ENCODE data around the gene PRKCE.
A peak's percentile ranks its signal among the peaks of the same experiment; 100 is the strongest.

Gene PRKCE

GRCh38 chr2:46098621-46099062 is 447.2 kb downstream of the PRKCE start:
- no peak for DNase-seq

GRCh38 chr2:46101557-46102220 is 450.2 kb downstream of the PRKCE start:
- no peak for DNase-seq

GRCh38 chr2:46106690-46107089 is 455.2 kb downstream of the PRKCE start:
- no peak for DNase-seq

- DNase-seq, result no peak
Observed at GRCh38 chr2:46114996-46115395, 463.5 kb downstream of the PRKCE start.

DNA sequence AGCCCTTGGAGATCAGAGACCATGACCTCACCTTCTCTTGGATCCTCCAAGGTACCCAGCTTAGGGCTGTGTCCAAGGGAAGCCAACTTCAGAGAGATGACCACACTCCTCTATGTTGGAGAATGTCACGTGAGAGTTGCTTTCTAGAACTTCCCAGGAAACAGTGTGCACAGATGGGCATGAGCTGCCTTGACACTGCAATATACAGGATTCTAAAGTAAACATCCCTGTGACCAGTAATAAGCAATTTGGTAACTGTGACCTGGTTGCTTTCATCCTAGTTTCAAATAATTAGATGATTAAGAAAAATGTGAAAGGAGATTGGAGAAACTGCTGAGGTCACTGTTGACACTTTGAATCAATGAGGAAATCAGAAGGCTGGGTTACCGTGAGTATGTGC is 464.7 kb downstream of the PRKCE start:
- no peak for DNase-seq

GRCh38 chr2:46116553-46116991 is 465.1 kb downstream of the PRKCE start:
- no peak for DNase-seq

DNA sequence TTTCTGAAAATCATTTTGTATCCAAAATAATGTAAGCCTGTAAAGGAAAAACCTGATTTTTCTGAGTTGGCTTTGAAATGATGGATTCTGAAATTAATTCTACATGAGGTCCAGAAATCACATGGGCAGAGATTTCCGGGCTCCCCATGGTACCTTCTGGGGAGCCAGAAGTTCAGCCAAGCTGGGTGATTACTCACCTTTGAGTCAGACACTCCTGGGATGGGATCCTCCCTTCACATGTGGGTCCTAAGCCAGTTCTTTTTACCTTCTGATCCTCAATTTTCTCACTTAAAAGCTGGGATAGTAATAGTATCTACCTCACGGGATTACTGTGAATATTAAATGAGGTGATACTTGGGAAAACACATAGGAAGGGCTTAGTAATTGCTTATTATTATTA is 465.9 kb downstream of the PRKCE start:
- DNase-seq, result no peak

- DNase-seq, result no peak
Observed at GRCh38 chr2:46117994-46118393, 466.5 kb downstream of the PRKCE start.

DNA sequence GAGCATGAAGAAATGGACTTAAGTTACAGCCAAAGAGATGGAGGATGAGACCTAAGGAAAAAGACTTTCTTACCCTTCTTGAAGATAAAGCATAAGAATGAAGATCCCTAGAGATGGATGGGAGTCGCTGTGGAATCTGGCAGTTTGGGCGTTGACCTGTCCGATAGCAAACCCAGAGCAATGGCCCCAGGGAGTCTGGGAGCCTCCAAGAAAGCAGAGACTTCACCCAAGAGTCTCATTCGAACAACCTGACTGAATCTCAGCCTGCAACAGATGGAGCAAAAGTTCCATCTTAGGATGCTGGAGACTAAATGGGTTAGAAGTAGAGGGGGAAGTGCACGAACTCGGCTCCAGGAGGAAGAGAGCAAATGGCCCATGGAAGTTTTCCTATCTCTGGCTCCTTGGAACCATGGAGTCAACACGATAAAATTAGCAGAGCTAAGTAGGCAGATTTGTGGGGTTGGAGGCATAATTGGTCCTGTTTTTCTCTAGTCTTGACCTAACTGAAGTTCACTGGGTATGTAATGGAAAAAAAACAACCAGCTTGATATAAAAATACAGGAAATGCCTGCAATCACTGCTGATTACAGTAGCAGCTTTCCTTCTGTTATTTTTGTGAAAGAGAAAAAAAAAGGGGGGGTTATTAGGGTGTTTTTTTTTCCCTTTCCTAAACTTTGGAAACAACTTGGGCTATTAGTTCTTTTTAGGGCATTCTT is 467.3 kb downstream of the PRKCE start:
- no peak for DNase-seq

DNA sequence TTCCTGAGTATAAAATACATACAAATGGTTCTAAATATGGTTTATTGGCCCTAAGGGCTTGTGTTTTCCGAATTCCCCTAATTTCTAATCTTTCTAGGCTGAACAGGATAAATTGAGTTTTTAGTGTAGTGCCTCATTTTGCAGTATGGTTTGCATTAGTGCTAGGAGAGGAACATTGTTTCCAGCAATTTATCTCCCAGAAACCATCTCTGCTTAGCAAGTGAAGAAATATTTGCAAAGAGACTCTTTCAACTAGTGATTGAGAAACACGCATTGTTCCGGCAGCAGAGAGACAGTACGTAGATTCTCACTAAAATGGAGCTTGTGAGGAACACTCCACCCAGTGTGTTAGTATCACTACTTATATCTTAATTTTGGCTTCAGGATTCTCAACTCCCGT is 468.0 kb downstream of the PRKCE start:
- no peak for DNase-seq

DNA sequence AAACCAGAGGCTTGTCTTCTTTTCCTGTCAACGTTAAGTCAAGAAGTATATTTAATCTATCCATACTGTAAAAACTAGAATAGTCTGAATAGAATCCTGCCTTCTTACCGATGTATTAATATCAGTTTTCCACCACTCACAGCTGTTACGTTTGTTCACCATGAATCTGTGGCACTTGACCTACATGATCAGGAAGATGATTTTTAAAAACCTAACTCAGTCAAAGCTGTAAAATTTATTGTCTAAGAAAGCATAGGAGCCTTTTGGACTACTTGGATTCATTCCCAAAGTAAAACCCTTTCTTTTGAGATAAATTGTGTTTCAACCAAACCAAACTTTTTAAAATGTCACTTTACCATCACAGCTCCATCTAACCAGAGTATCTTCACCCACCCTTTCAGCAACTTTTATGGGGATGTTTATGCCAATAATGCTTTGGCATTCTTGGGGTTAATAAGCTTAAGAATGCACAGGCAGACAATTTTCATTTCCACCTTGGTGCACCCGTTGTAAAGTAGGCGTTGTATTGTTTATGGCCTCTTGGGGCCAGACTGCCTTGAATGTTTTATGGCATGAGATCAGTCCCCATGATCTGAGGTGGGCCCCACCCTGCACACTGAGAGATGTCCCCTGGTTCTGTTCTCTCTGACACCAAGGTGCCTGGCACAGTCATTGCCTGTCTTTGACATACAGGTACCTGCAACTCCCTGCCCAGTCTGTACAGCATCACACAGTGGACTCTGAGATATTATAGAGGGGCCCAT is 469.5 kb downstream of the PRKCE start:
- DNase-seq, result no peak

GRCh38 chr2:46122318-46122976 is 471.0 kb downstream of the PRKCE start:
- DNase-seq, result no peak

- DNase-seq, result no peak
Observed at GRCh38 chr2:46123013-46123412, 471.5 kb downstream of the PRKCE start.

DNA sequence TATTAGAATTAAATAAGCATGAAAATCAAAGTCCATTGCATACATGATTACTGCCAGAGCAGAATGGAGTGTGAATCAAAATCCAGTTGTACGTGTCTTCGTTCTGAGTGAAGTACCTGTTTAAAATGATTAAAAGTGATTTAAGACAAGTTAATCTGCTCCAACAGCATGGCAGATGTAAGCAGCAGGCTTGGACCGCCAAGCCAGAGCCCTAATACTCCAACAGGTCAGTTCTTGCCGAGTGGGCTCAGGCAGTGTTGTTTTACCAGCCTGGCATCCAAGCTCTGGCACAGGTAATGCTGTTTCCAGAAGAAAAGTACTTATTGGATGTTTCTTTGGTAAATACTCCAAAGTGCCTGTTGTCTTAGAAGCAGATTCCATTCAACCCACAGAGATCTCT is 474.3 kb downstream of the PRKCE start:
- DNase-seq, result no peak

DNA sequence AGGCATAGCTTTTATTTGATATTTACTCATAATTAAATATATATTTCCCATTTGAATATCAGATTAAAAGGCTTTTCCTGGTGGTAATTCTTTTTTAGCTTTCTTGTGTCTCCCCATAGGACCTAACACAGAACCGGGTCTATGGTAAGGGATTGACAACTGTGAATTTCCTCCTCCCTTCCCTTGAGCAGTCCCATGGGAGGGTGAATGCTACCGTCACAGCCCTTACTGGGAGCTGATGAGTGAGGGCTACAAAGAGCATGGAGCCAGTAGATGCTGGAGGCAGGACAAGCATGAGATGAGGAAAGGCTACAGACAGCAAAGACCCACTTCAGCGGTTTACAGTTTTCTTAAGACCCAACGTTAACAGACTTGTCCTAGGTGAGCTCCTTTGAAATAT is 475.1 kb downstream of the PRKCE start:
- no peak for DNase-seq

DNA sequence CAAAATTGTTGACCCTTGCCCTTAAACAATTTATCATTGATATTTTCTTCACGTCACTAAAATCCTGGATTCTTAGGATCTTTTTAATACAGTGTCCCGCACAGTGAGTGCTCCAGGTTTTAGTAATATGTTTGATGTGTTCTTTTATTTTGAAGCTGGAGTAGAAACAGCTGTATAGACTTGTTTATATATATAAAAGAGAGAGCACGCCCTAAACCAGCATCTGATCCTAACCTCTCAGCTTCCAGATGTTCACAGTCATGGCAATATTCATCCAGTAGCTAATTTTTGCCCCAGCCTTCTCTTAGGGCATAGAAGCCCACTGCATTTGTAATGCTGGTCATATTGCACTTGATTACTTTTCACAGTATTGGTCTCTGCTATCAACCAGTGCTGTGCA is 475.7 kb downstream of the PRKCE start:
- no peak for DNase-seq

GRCh38 chr2:46130511-46130910 is 479.0 kb downstream of the PRKCE start:
- DNase-seq, result no peak

DNA sequence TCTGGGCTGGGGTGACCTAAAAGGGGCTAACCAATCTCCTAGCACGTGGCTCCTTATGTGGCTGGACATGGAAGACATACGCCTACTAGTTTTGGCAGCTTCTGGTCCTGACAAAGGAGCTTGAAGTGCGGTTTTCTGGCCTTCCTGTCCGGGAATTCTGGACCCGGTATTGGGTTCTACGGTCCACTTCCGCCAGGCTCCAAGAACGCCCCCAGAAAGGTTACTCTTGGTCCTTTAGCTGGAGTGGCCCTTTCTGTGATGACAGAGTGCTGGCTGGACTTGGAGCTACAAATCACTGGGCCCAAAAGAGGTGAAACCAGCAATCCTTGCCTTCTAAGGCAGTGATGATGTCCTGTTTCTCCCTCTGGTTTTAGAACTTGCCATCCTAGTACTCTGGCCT is 481.5 kb downstream of the PRKCE start:
- DNase-seq, result no peak

DNA sequence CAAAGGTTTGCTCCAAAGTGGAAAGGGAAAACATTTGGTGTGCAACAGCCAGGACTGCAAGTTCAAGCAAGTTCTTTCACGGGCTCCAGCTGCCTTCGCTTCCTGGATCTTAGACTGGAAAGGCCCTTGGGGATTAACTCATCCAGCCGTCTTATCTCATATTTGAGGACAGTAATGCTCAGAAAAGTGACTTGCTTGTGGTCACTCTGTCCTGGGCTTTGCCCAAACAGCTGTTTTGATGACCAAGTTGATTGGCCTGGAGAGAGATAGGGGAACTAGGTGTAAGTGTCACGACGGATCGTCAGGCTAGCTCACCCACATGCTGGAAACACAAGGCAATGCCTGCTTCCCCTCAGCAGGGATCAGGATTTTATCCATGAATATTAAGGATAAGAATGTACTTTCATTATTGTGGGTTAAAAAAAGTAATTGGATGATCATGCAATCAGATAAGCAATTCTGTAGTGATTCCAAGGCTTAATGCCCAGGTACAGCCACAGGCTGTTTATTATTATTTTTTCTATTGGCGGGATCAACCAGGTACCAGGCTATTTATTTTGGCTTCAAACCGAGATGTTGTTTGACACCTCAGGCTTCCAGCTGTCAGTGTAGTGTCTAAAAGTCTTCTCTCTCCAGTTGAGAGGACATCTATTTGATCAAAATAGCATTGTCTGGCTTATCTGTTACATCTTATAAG is 483.2 kb downstream of the PRKCE start:
- peak; percentile 95 for DNase-seq

- DNase-seq, result peak; percentile 53
Observed at GRCh38 chr2:46135228-46135855, 483.9 kb downstream of the PRKCE start.

DNA sequence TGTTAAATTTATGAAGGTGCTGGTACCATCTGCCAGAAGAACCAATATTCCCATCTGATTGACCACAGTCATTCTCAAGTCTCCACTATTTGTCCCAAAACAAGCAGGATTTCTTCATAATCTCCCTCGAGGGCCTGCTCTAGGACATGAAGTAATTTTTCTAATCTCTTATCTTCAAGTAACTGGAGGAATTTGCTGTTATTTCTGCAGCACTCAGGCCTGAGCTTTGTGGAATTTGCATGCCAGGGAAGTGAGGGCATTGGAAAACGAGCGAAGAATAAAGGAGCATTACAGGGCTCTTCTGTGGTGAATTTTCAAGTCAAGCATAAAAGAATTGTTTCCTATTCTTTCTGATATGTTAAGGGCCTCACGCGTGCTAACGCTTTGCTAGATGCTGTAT is 484.5 kb downstream of the PRKCE start:
- no peak for DNase-seq

- DNase-seq, result no peak
Observed at GRCh38 chr2:46136481-46136880, 485.0 kb downstream of the PRKCE start.

Data from NCI-H2171 treated with DMSO at 0.1 percent for 48 hours (cell line).